A549 (cell line): ENCODE results near the gene SLC1A6. TPM values are rescaled to one million over a fixed set of nuclear protein-coding genes. Genes with fewer than 3 reads are reported as not detected.

Source experiments
- ATAC-seq, 2 experiments: fragments of 200-7000 bp in 1 of 2; fragments of >200 bp in 1 of 2; cut with Nextera tagmentation in 1 of 2; cut with Tn5 transposase in 1 of 2; 3 replicates each; pipeline versions ENCODE4 v1.8.0 to v1.9.1; 2018 to 2020; ENCODE audit warnings: mild to moderate bottlenecking in 1 of 2, moderate library complexity in 1 of 2
- CTCF ChIA-PET: fragments of 300-600 bp; sonication (Branson Sonifier 250); formaldehyde crosslinking; extraction: SDS; loops from one replicate; lab custom pipeline; 2021; ENCODE audit warnings: antibody characterized with exemption, inconsistent platforms; lab: Yijun Ruan, JAX
- POLR2A ChIA-PET: fragments of 350-600 bp; formaldehyde crosslinking; extraction: SDS; loops from one replicate; lab custom pipeline; 2021; ENCODE audit warnings: antibody characterized with exemption, inconsistent platforms; lab: Yijun Ruan, JAX
- DNase-seq, 2 experiments: peaks; one replicate each; pipeline versions ENCODE4 v3.0.0 to v3.0.0-alpha.2; 2011 to 2016; ENCODE audit warnings: low read depth in 1 of 2, low spot score in 1 of 2
- FAIRE-seq: peaks from 2 replicates; lab custom pipeline; 2011; peaks lifted over from hg19 to GRCh38; lab: Jason Lieb, UNC
- H3K27ac ChIP-seq, 2 experiments: fragments of >200 bp; sonication (Bioruptor Twin); formaldehyde crosslinking; 3 replicates each; pipeline ENCODE4 v1.5.1; 2016 to 2017
- H3K4me1 ChIP-seq: fragments of >200 bp; sonication (Bioruptor Twin); formaldehyde crosslinking; 3 replicates; pipeline ENCODE4 v1.6.1; 2016
- H3K4me2 ChIP-seq: fragments of >200 bp; sonication (Bioruptor Twin); formaldehyde crosslinking; 3 replicates; pipeline ENCODE4 v1.6.1; 2016
- H3K4me3 ChIP-seq: fragments of >200 bp; sonication (Bioruptor Twin); formaldehyde crosslinking; 3 replicates; pipeline ENCODE4 v1.5.1; 2016
- H3K9me3 ChIP-seq: fragments of >200 bp; sonication (Bioruptor Twin); formaldehyde crosslinking; 3 replicates; pipeline ENCODE4 v1.6.1; 2016
- CBX2 ChIP-seq: fragments of 200-600 bp; sonication (generic); IDR thresholded peaks from 2 replicates; pipeline ENCODE4 v1.6.1; 2016; ENCODE audit warnings: low read depth, mild to moderate bottlenecking, borderline replicate concordance
- CBX8 ChIP-seq: fragments of 200-600 bp; sonication (generic); IDR thresholded peaks from 2 replicates; pipeline ENCODE4 v1.6.1; 2016
- CEBPB ChIP-seq, 2 experiments: fragments of >200 bp in 1 of 2; sonication (Bioruptor Twin) in 1 of 2; formaldehyde crosslinking in 1 of 2; IDR thresholded peaks; 2 replicates each; pipeline ENCODE4 v1.6.1; 2012 to 2016
- CHD2 ChIP-seq: fragments of 150-350 bp; IDR thresholded peaks from 2 replicates; pipeline ENCODE4 v1.6.1; 2014; ENCODE audit warnings: low read length; ENCODE audit not compliant: partially characterized antibody
- EHMT2 ChIP-seq: fragments of 200-600 bp; sonication (generic); IDR thresholded peaks from 2 replicates; pipeline ENCODE4 v1.6.1; 2016; ENCODE audit warnings: antibody characterized with exemption, low read depth, mild to moderate bottlenecking, moderate library complexity
- FOXS1 ChIP-seq: fragments of 250-450 bp; sonication (Bioruptor Pico); IDR thresholded peaks from 2 replicates; pipeline ENCODE4 v1.5.0; 2020; ENCODE audit warnings: mild to moderate bottlenecking, moderate library complexity
- JUN ChIP-seq, 2 experiments: fragments of >200 bp; sonication (Bioruptor Twin); formaldehyde crosslinking; IDR thresholded peaks; 2 replicates in 1 of 2; 3 replicates in 1 of 2; pipeline ENCODE4 v1.6.1; 2016 to 2017
- MAZ ChIP-seq: fragments of 150-350 bp; IDR thresholded peaks from 2 replicates; pipeline ENCODE4 v1.6.1; 2014; ENCODE audit warnings: antibody characterized with exemption, low read depth, low read length, borderline replicate concordance
- NPAS2 ChIP-seq: fragments of 250-450 bp; sonication (Bioruptor Pico); IDR thresholded peaks from 2 replicates; pipeline ENCODE4 v1.8.0; 2022; ENCODE audit warnings: mild to moderate bottlenecking, moderate library complexity, borderline replicate concordance
- POLR2A ChIP-seq: IDR thresholded peaks from 2 replicates; pipeline ENCODE4 v1.6.1; 2012; ENCODE audit warnings: mild to moderate bottlenecking, low read length
- RAD21 ChIP-seq, 2 experiments: fragments of >200 bp in 1 of 2; sonication (Bioruptor Twin) in 1 of 2; formaldehyde crosslinking in 1 of 2; IDR thresholded peaks in 1 of 2; conservative IDR thresholded peaks in 1 of 2; 2 replicates in 1 of 2; 3 replicates in 1 of 2; pipeline ENCODE4 v1.6.1; 2012 to 2018; ENCODE audit warnings: inconsistent platforms in 1 of 2
- RFX5 ChIP-seq: fragments of 450-650 bp; IDR thresholded peaks from 2 replicates; pipeline ENCODE4 v1.7.1; 2014; ENCODE audit warnings: antibody characterized with exemption, mild to moderate bottlenecking, moderate library complexity
- RNF2 ChIP-seq: fragments of 200-600 bp; sonication (generic); IDR thresholded peaks from 2 replicates; pipeline ENCODE4 v1.6.1; 2016; ENCODE audit warnings: low read depth, mild to moderate bottlenecking, antibody characterized with exemption, moderate library complexity, borderline replicate concordance
- TP53 ChIP-seq: fragments of 250-450 bp; sonication (Bioruptor Pico); IDR thresholded peaks from 2 replicates; pipeline ENCODE4 v1.5.0; 2021; ENCODE audit warnings: mild to moderate bottlenecking, moderate library complexity
- ZNF302 ChIP-seq: fragments of 250-450 bp; sonication (Bioruptor Pico); IDR thresholded peaks from 2 replicates; pipeline ENCODE4 v1.9.0; 2021; ENCODE audit warnings: inconsistent platforms, mild to moderate bottlenecking, moderate library complexity
- WGBS: methylation state at CpG from one replicate; pipeline ENCODE4 v1.1.6; 2017; ENCODE audit errors: missing lambda C conversion rate; 5-methylcytosine and 5-hydroxymethylcytosine counted together
- polyA plus RNA-seq, 4 experiments: library from polyadenylated mRNA; depleted of rRNA in 3 of 4; stranded (reverse); fragments of >200 nt; fragmentation: RNase III in 1 of 4; extraction: RNeasy Plus Mini Kit Qiagen cat#74134 plus additional on column Dnase treatment in 1 of 4; gene quantifications; 2 replicates in 3 of 4; 3 replicates in 1 of 4; pipeline ENCODE4 v1.2.3, GENCODE V29; 2011 to 2017
- TF ChIP-seq, protein P1 (sequence below): fragments of 200-600 bp; sonication (generic); IDR thresholded peaks from 2 replicates; pipeline ENCODE4 v1.6.1; 2016; ENCODE audit warnings: antibody characterized with exemption, mild to moderate bottlenecking, moderate library complexity
- TF ChIP-seq, protein P2 (sequence below): fragments of >200 bp; sonication (Bioruptor Twin); formaldehyde crosslinking; IDR thresholded peaks from 3 replicates; pipeline ENCODE4 v1.5.1; 2016
- TF ChIP-seq, protein P3 (sequence below): fragments of 450-650 bp; IDR thresholded peaks from 2 replicates; pipeline ENCODE4 v1.6.1; 2014; ENCODE audit warnings: antibody characterized with exemption
- TF ChIP-seq, protein P4 (sequence below): IDR thresholded peaks from 2 replicates; pipeline ENCODE4 v1.6.1; 2012
- TF ChIP-seq, protein P5 (sequence below): fragments of >200 bp; sonication (Bioruptor Twin); formaldehyde crosslinking; IDR thresholded peaks from 2 replicates; pipeline ENCODE4 v1.6.1; 2016

SLC1A6 gene
- polyA plus RNA-seq, 2 of the 4 experiments (the other 2 are of a cell fraction): not detected

DNA sequence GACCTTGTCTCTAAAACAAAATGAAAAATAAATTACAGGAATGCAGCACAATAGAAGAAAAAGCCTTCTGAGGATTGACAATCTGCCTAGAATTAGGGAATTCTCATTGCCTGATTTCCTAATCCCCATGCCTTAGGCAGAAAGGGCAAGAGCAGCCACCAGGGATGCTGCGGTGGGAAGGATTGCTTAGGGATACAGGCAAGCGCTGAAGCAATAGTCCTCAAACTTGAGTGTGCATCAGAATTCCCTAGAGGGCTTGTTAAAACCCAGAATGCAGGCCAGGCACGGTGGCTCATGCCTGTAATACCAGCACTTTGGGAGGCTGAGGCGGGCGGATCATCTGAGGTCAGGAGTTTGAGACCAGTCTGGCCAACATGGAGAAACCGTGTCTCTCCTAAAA, 39.4 kb downstream of the SLC1A6 start:
- ATAC-seq (no peak), FAIRE-seq (no peak)
- Histone ChIP-seq H3K4me1 (no peaks in the 10 kb centered on the region), H3K9me3 (no peaks in the 10 kb centered on the region), H3K27ac (no peak overlapping the region), H3K4me3 (no peak overlapping the region)
- CTCF ChIA-PET: no interaction called here
- WGBS: 51% methylated on average over 6 of the region's 6 CpGs
- POLR2A ChIA-PET: no interaction called here
- TF ChIP-seq, protein P1, sequence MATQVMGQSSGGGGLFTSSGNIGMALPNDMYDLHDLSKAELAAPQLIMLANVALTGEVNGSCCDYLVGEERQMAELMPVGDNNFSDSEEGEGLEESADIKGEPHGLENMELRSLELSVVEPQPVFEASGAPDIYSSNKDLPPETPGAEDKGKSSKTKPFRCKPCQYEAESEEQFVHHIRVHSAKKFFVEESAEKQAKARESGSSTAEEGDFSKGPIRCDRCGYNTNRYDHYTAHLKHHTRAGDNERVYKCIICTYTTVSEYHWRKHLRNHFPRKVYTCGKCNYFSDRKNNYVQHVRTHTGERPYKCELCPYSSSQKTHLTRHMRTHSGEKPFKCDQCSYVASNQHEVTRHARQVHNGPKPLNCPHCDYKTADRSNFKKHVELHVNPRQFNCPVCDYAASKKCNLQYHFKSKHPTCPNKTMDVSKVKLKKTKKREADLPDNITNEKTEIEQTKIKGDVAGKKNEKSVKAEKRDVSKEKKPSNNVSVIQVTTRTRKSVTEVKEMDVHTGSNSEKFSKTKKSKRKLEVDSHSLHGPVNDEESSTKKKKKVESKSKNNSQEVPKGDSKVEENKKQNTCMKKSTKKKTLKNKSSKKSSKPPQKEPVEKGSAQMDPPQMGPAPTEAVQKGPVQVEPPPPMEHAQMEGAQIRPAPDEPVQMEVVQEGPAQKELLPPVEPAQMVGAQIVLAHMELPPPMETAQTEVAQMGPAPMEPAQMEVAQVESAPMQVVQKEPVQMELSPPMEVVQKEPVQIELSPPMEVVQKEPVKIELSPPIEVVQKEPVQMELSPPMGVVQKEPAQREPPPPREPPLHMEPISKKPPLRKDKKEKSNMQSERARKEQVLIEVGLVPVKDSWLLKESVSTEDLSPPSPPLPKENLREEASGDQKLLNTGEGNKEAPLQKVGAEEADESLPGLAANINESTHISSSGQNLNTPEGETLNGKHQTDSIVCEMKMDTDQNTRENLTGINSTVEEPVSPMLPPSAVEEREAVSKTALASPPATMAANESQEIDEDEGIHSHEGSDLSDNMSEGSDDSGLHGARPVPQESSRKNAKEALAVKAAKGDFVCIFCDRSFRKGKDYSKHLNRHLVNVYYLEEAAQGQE: no peak
- TF ChIP-seq RAD21 (conservative IDR thresholded peaks at IDR 0.05 in 1 of 2, IDR thresholded peaks at IDR 0.05 in 1 of 2) (no peak), RFX5 (no peak), EHMT2 (no peak)
- TF ChIP-seq, all 56 proteins: peak for 0
- H3K4me2 ChIP-seq: no peak overlapping the region
- DNase-seq: no peak

DNA sequence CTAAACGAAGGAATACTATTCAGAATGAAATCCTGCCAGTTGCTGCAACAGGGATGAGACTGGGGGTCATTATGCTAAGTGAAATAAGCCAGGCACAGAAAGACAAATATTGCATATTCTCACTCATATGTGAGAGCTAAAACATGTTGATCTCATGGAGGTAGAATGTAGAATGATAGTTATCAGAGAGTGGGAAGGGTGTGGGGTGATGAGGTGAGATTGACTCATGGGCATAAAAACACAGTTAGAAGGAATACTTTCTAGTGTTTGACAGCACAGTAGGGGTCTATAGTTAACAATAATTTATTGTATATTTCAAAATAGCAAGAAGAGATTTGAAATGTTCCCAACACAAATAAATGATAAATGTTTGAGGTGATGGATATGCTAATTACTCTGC, 46.2 kb downstream of the SLC1A6 start:
- H3K9me3 ChIP-seq: no peaks in the 10 kb centered on the region
- WGBS: 0% methylated on average over 1 of the region's 1 CpG
- no peaks in the 10 kb centered on the region for H3K4me1 ChIP-seq
- H3K4me2 ChIP-seq: no peak overlapping the region
- TF ChIP-seq, protein P2, sequence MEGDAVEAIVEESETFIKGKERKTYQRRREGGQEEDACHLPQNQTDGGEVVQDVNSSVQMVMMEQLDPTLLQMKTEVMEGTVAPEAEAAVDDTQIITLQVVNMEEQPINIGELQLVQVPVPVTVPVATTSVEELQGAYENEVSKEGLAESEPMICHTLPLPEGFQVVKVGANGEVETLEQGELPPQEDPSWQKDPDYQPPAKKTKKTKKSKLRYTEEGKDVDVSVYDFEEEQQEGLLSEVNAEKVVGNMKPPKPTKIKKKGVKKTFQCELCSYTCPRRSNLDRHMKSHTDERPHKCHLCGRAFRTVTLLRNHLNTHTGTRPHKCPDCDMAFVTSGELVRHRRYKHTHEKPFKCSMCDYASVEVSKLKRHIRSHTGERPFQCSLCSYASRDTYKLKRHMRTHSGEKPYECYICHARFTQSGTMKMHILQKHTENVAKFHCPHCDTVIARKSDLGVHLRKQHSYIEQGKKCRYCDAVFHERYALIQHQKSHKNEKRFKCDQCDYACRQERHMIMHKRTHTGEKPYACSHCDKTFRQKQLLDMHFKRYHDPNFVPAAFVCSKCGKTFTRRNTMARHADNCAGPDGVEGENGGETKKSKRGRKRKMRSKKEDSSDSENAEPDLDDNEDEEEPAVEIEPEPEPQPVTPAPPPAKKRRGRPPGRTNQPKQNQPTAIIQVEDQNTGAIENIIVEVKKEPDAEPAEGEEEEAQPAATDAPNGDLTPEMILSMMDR: no peak
- TF ChIP-seq, protein P3, sequence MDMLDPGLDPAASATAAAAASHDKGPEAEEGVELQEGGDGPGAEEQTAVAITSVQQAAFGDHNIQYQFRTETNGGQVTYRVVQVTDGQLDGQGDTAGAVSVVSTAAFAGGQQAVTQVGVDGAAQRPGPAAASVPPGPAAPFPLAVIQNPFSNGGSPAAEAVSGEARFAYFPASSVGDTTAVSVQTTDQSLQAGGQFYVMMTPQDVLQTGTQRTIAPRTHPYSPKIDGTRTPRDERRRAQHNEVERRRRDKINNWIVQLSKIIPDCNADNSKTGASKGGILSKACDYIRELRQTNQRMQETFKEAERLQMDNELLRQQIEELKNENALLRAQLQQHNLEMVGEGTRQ: no peak
- TF ChIP-seq, protein P4, sequence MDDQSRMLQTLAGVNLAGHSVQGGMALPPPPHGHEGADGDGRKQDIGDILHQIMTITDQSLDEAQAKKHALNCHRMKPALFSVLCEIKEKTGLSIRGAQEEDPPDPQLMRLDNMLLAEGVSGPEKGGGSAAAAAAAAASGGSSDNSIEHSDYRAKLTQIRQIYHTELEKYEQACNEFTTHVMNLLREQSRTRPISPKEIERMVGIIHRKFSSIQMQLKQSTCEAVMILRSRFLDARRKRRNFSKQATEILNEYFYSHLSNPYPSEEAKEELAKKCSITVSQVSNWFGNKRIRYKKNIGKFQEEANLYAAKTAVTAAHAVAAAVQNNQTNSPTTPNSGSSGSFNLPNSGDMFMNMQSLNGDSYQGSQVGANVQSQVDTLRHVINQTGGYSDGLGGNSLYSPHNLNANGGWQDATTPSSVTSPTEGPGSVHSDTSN: no peak
- TF ChIP-seq CHD2 (no peak), CEBPB (IDR thresholded peaks at IDR 0.05) (no peak), RFX5 (no peak), RAD21 (conservative IDR thresholded peaks at IDR 0.05 in 1 of 2, IDR thresholded peaks at IDR 0.05 in 1 of 2) (no peak), CBX2 (no peak), NPAS2 (CRISPR knock-in tag) (no peak), JUN (IDR thresholded peaks at IDR 0.05) (no peak), CBX8 (no peak), FOXS1 (CRISPR knock-in tag) (no peak), RNF2 (no peak), POLR2A (no peak), TP53 (CRISPR knock-in tag) (no peak), ZNF302 (CRISPR knock-in tag) (no peak), MAZ (no peak)
- TF ChIP-seq, protein P5, sequence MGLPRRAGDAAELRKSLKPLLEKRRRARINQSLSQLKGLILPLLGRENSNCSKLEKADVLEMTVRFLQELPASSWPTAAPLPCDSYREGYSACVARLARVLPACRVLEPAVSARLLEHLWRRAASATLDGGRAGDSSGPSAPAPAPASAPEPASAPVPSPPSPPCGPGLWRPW: no peak
- POLR2A ChIA-PET: no interaction called here
- no peak overlapping the region for H3K4me3 ChIP-seq
- CTCF ChIA-PET: no interaction called here
- no peak overlapping the region for H3K27ac ChIP-seq
- FAIRE-seq (no peak), ATAC-seq (no peak), DNase-seq (no peak)
